Naive thymus-derived CD8-positive, alpha-beta T cell (primary cell): Measurements from ENCODE around the gene ASIC4. TPM values are rescaled to one million over a fixed set of nuclear protein-coding genes. Genes with fewer than 3 reads are reported as not detected.

ENCODE experiments used
- ATAC-seq, 2 donors: fragments of 150-1000 bp; cut with Tn5 transposase in 1 of 2; sonication (Bioruptor Pico), chemical (Tn5 transposase) in 1 of 2; 1 replicate in 1 of 2; 2 replicates in 1 of 2; pipeline ENCODE4 v1.10.0; 2021; ENCODE audit warnings: mild to moderate bottlenecking in 2 of 2, moderate library complexity in 2 of 2
- POLR2A ChIA-PET: fragments of 350-600 bp; sonication (Branson Sonifier 250); formaldehyde crosslinking; loops from one replicate; lab custom pipeline; 2021; ENCODE audit warnings: antibody characterized with exemption; lab: Charles Lee
- DNase-seq, 10 donors: peaks; one replicate each; pipeline versions ENCODE4 v3.0.0 to v3.0.0-alpha.2; 2020 to 2022
- H3K27ac Mint-ChIP-seq, 10 donors: one replicate each; pipeline ENCODE4 v1.8.0; 2020 to 2022; ENCODE audit warnings: mild to moderate bottlenecking in 10 of 10, mixed read lengths in 10 of 10, moderate library complexity in 4 of 10, inconsistent platforms in 1 of 10
- H3K27me3 Mint-ChIP-seq, 5 donors: one replicate each; pipeline ENCODE4 v1.8.0; 2021 to 2022; ENCODE audit warnings: mixed read lengths in 5 of 5
- H3K36me3 Mint-ChIP-seq, 3 donors: one replicate each; pipeline ENCODE4 v1.8.0; 2020 to 2022; ENCODE audit warnings: mixed read lengths in 3 of 3, mild to moderate bottlenecking in 2 of 3, inconsistent platforms in 1 of 3
- H3K4me1 Mint-ChIP-seq, 4 donors: one replicate each; pipeline ENCODE4 v1.8.0; 2021 to 2022; ENCODE audit warnings: mixed read lengths in 4 of 4
- H3K4me3 Mint-ChIP-seq, 10 donors: one replicate each; pipeline ENCODE4 v1.8.0; 2020 to 2022; ENCODE audit warnings: mild to moderate bottlenecking in 10 of 10, mixed read lengths in 10 of 10, moderate library complexity in 6 of 10, inconsistent platforms in 1 of 10
- H3K9me3 Mint-ChIP-seq, 9 donors: one replicate each; pipeline ENCODE4 v1.8.0; 2020 to 2022; ENCODE audit warnings: mixed read lengths in 9 of 9, mild to moderate bottlenecking in 3 of 9, inconsistent platforms in 1 of 9, moderate library complexity in 1 of 9
- polyA plus RNA-seq, 3 donors: library from polyadenylated mRNA; unstranded; fragments of 300-500 nt; fragmentation: Illumina TruSeq; gene quantifications; one replicate each; pipeline ENCODE4 v1.2.3, GENCODE V29; 2021
- total RNA-seq, 8 experiments: library from RNA in 2 of 8; stranded (reverse) in 2 of 8; gene quantifications; one replicate each; pipeline ENCODE4 v1.2.3 and lab custom pipeline; 2021 to 2026

The ASIC4 gene
- total and polyA plus RNA-seq, 5 experiments from 2014 or later = 0.21 to 0.30 TPM; not detected in 3

GRCh38 chr2:219512524-219513216 is 1.6 kb upstream of the ASIC4 start:
- ATAC-seq = no peak
- Mint-ChIP-seq H3K36me3 (peaks cover 0 to 8% (median 3%) of the 10 kb centered on the region in 3 donors), H3K4me1 (peaks cover 27 to 32% (median 32%) of the 10 kb centered on the region in 4 donors), H3K27me3 (peaks cover 42 to 93% (median 78%) of the 10 kb centered on the region in 5 donors), H3K27ac (no peak overlapping the region), H3K4me3 (no peak overlapping the region), H3K9me3 (peaks cover 0 to 7% (median 0%) of the 10 kb centered on the region in 9 donors)
- DNase-seq = no peak
- POLR2A ChIA-PET = no interaction called here

DNA sequence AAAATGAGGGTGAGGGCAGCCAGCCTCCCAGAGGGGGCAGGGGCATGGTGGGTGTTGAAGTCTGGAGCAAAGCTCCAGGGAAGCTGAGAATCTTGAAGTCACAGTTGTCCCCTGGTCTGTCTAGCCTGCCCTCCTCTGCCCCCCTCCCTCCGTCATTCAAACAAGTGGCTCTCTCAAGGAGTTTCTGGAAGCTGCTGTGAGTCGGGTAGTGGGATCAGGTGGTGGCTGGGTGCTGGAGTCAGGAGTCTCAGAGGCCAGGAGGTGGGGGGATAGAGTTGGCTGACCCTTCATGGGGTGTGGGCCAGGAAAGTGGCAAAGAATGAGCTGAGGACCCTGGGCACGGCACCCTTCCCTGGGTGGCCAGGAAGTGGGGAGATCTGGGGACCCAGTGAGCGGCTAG is 495 bp upstream of the ASIC4 start:
- Mint-ChIP-seq H3K4me3 (peak overlapping the region in 7 of 10 donors; percentile 19 to 56 (median 48)), H3K4me1 (peaks cover 27 to 32% (median 32%) of the 10 kb centered on the region in 4 donors), H3K27me3 (peaks cover 47 to 97% (median 82%) of the 10 kb centered on the region in 5 donors), H3K36me3 (peaks cover 0 to 4% (median 2%) of the 10 kb centered on the region in 3 donors), H3K9me3 (peaks cover 0 to 7% (median 0%) of the 10 kb centered on the region in 9 donors), H3K27ac (peak overlapping the region in 1 of 10 donors; percentile 77)
- DNase-seq = no peak
- peak; percentile 6 to 17 for ATAC-seq
- POLR2A ChIA-PET = no interaction called here

GRCh38 chr2:219514836-219515235 is 554 bp downstream of the ASIC4 start:
- DNase-seq = no peak
- POLR2A ChIA-PET = no interaction called here
- H3K4me3 Mint-ChIP-seq = peak overlapping the region in 2 of 10 donors; percentile 29 to 41

DNA sequence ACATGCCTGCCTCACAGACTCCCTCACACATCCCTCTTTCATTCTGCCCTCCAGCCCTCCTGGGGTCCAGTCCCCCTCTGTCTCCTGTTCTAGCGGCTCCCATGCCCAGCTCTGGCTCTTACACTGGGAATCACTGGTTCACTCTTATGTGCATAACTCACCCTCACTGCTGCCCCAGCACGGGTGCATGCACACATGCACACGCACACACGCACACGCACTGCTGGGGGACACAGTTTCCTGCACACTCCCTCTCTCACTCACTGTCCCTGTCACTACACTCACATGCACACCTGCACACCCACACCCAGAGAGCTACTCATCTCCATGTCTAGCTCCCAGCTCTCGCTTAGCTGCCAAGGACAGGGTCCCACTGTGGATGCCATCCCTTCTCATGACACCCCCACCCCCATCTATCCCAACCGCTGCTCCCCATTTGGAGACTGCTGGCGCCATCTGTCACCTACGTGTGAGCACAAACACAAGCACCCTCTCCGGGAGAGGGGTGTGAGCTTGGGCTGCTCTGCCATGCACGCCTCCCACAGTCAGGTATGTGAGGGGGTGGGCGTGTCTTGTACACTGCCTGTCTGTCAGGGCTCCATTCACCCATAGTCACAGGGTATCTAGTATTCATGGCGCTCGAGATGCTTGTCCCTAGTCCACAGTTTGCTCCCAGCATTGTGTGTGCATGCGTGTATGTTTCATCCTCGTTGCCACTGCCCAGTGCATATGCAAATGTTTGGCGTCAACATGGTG is 1.8 kb downstream of the ASIC4 start:
- Mint-ChIP-seq H3K4me3 (peak overlapping the region in 3 of 10 donors; percentile 12 to 36 (median 12)), H3K4me1 (peaks cover 13 to 26% (median 18%) of the 10 kb centered on the region in 4 donors), H3K9me3 (peaks cover 0 to 3% (median 0%) of the 10 kb centered on the region in 9 donors), H3K36me3 (peaks cover 0 to 2% (median 0%) of the 10 kb centered on the region in 3 donors), H3K27me3 (peaks cover 45 to 100% (median 79%) of the 10 kb centered on the region in 5 donors), H3K27ac (peak overlapping the region in 1 of 10 donors; percentile 59)
- POLR2A ChIA-PET = no interaction called here
- ATAC-seq (no peak), DNase-seq (no peak)

More at GRCh38 chr2:219514836-219515235, 554 bp downstream of the ASIC4 start:
- Mint-ChIP-seq H3K9me3 (peaks cover 0 to 7% (median 0%) of the 10 kb centered on the region in 9 donors), H3K27me3 (peaks cover 48 to 100% (median 82%) of the 10 kb centered on the region in 5 donors), H3K4me1 (peaks cover 19 to 27% (median 25%) of the 10 kb centered on the region in 4 donors), H3K36me3 (peaks cover 0 to 2% (median 2%) of the 10 kb centered on the region in 3 donors), H3K27ac (no peak overlapping the region)
- ATAC-seq = no peak

DNA sequence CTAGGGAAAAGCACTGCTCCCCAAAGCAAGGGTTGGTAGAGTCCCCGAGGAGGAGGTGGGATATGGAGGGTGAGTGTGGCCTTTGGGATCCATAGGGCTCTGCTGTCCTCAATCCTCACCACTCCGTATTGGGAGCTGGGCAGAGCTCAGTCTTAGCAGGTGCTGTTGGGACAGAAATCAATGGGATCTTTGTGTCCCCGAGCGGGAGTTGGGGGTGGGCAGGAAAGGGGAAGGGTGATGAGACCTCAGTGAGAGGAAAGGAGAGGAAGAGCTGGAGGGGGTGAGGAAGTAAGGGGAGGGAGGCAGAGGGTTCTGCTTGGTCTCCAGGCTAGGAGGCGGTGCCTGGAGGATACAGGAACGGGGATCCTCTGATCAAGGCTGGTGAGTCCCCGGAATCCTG is 2.6 kb downstream of the ASIC4 start:
- Mint-ChIP-seq H3K4me3 (no peak overlapping the region), H3K27me3 (peaks cover 50 to 100% (median 81%) of the 10 kb centered on the region in 5 donors), H3K27ac (no peak overlapping the region), H3K36me3 (peaks cover 0 to 2% (median 2%) of the 10 kb centered on the region in 3 donors), H3K4me1 (peaks cover 16 to 33% (median 27%) of the 10 kb centered on the region in 4 donors), H3K9me3 (peaks cover 0 to 3% (median 0%) of the 10 kb centered on the region in 9 donors)
- DNase-seq (no peak), ATAC-seq (no peak)
- POLR2A ChIA-PET = no interaction called here

- no peak for ATAC-seq
- DNase-seq = no peak
- Mint-ChIP-seq H3K36me3 (peaks cover 0 to 2% (median 2%) of the 10 kb centered on the region in 3 donors), H3K4me1 (peaks cover 18 to 30% (median 27%) of the 10 kb centered on the region in 4 donors), H3K9me3 (peaks cover 0 to 3% (median 0%) of the 10 kb centered on the region in 9 donors), H3K4me3 (no peak overlapping the region), H3K27ac (peak overlapping the region in 1 of 10 donors; percentile 30), H3K27me3 (peaks cover 46 to 97% (median 77%) of the 10 kb centered on the region in 5 donors)
- POLR2A ChIA-PET = interaction anchor here (0.6 kb wide), 1 partner anchor 52 kb away, joined by 3 read pairs; no protein-coding TSS in a partner anchor
Measured at GRCh38 chr2:219517954-219518778, 3.9 kb downstream of the ASIC4 start.

- POLR2A ChIA-PET = no interaction called here
Measured at GRCh38 chr2:219519526-219519916, 5.2 kb downstream of the ASIC4 start.

GRCh38 chr2:219520079-219520478 is 5.8 kb downstream of the ASIC4 start:
- Mint-ChIP-seq H3K27me3 (peaks cover 45 to 97% (median 73%) of the 10 kb centered on the region in 5 donors), H3K9me3 (peaks cover 0 to 2% (median 0%) of the 10 kb centered on the region in 9 donors), H3K4me3 (no peak overlapping the region), H3K27ac (peak overlapping the region in 1 of 10 donors; percentile 40), H3K4me1 (peaks cover 13 to 21% (median 19%) of the 10 kb centered on the region in 4 donors), H3K36me3 (peaks cover 0 to 2% (median 0%) of the 10 kb centered on the region in 3 donors)
- no peak for DNase-seq
- POLR2A ChIA-PET = interaction anchor here (1.2 kb wide), 1 partner anchor 12 kb away, joined by 3 read pairs; no protein-coding TSS in a partner anchor
- ATAC-seq = no peak

More at GRCh38 chr2:219519526-219519916, 5.2 kb downstream of the ASIC4 start:
- no peak for ATAC-seq
- Mint-ChIP-seq H3K4me3 (no peak overlapping the region), H3K27ac (no peak overlapping the region), H3K27me3 (peaks cover 46 to 97% (median 73%) of the 10 kb centered on the region in 5 donors), H3K9me3 (peaks cover 0 to 2% (median 0%) of the 10 kb centered on the region in 9 donors), H3K4me1 (peaks cover 13 to 22% (median 19%) of the 10 kb centered on the region in 4 donors), H3K36me3 (peaks cover 0 to 2% (median 0%) of the 10 kb centered on the region in 3 donors)
- no peak for DNase-seq

- peak overlapping the region in 8 of 10 donors; percentile 15 to 75 (median 63) for H3K4me3 Mint-ChIP-seq
- POLR2A ChIA-PET = interaction anchor here (1.2 kb wide), 1 partner anchor 13 kb away, joined by 3 read pairs; no protein-coding TSS in a partner anchor
- H3K27me3 Mint-ChIP-seq = peaks cover 48 to 97% (median 73%) of the 10 kb centered on the region in 5 donors
- ATAC-seq = peak; percentile 49 to 51
- no peak for DNase-seq
- peak overlapping the region in 2 of 10 donors; percentile 13 to 50 for H3K27ac Mint-ChIP-seq
- peaks cover 0 to 5% (median 0%) of the 10 kb centered on the region in 3 donors for H3K36me3 Mint-ChIP-seq
- peaks cover 13 to 21% (median 17%) of the 10 kb centered on the region in 4 donors for H3K4me1 Mint-ChIP-seq
- H3K9me3 Mint-ChIP-seq = peaks cover 0 to 2% (median 0%) of the 10 kb centered on the region in 9 donors
Measured at GRCh38 chr2:219521066-219521880, 7.0 kb downstream of the ASIC4 start.

GRCh38 chr2:219522111-219523030 is 8.1 kb downstream of the ASIC4 start:
- DNase-seq (no peak), ATAC-seq (peak in 1 of 2 donors; percentile 68)
- Mint-ChIP-seq H3K4me1 (peaks cover 13 to 21% (median 17%) of the 10 kb centered on the region in 4 donors), H3K4me3 (peak overlapping the region in 9 of 10 donors; percentile 19 to 72 (median 59)), H3K36me3 (peaks cover 0 to 5% (median 0%) of the 10 kb centered on the region in 3 donors), H3K27ac (no peak overlapping the region), H3K9me3 (peaks cover 0 to 2% (median 0%) of the 10 kb centered on the region in 9 donors), H3K27me3 (peaks cover 50 to 97% (median 73%) of the 10 kb centered on the region in 5 donors)
- POLR2A ChIA-PET = no interaction called here
